Measurements from ENCODE around the gene E2F6. TPM values are rescaled to one million over a fixed set of nuclear protein-coding genes. Genes with fewer than 3 reads are reported as not detected.

Gene E2F6
- polyA plus RNA-seq, 1 donor from 2014 or later: 39.1 TPM

DNA sequence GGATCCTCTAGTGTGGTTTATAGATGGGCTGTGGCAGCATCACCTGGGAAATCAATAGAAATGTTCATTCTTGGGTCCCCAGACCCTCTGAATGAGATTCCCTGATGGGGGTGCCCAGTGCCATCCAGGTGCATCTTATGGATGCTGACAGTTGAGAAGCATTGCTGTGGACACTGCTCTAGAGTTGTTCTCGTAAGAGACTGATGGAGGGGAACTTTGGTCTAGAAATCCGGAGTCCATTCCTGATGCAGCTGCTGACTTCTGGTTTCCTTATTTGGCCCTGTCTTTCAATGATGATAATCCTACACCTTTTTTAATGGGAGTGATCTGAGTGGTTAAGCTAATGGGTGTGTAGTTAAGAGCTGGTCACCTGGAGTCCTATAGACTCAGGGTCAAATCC, 28.3 kb upstream of the E2F6 start:
- H3K9me3 ChIP-seq (ENCODE audit: low read length): no peaks in the 10 kb centered on the region
- no peaks in the 10 kb centered on the region for H3F3A ChIP-seq (ENCODE audit: insufficient read depth, low read length, poor library complexity, severe bottlenecking)
- H3K9ac ChIP-seq (ENCODE audit: low read length): no peak overlapping the region
- TF ChIP-seq RAD21 (conservative IDR thresholded peaks at IDR 0.05) (no peak), EZH2 (IDR thresholded peaks at IDR 0.05; ENCODE audit: borderline replicate concordance, insufficient read depth, low read length, poor library complexity, severe bottlenecking) (no peak), SMC3 (conservative IDR thresholded peaks at IDR 0.05; ENCODE audit: poor library complexity) (no peak), EP300 (conservative IDR thresholded peaks at IDR 0.05; ENCODE audit: poor library complexity, severe bottlenecking) (no peak), POLR2AphosphoS5 (IDR thresholded peaks at IDR 0.05) (no peak), MXI1 (conservative IDR thresholded peaks at IDR 0.05; ENCODE audit: poor library complexity, severe bottlenecking) (no peak)
- TF ChIP-seq, protein P1, sequence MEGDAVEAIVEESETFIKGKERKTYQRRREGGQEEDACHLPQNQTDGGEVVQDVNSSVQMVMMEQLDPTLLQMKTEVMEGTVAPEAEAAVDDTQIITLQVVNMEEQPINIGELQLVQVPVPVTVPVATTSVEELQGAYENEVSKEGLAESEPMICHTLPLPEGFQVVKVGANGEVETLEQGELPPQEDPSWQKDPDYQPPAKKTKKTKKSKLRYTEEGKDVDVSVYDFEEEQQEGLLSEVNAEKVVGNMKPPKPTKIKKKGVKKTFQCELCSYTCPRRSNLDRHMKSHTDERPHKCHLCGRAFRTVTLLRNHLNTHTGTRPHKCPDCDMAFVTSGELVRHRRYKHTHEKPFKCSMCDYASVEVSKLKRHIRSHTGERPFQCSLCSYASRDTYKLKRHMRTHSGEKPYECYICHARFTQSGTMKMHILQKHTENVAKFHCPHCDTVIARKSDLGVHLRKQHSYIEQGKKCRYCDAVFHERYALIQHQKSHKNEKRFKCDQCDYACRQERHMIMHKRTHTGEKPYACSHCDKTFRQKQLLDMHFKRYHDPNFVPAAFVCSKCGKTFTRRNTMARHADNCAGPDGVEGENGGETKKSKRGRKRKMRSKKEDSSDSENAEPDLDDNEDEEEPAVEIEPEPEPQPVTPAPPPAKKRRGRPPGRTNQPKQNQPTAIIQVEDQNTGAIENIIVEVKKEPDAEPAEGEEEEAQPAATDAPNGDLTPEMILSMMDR (IDR thresholded peaks at IDR 0.05; ENCODE audit: poor library complexity, severe bottlenecking): no peak
- TF ChIP-seq, protein P2, sequence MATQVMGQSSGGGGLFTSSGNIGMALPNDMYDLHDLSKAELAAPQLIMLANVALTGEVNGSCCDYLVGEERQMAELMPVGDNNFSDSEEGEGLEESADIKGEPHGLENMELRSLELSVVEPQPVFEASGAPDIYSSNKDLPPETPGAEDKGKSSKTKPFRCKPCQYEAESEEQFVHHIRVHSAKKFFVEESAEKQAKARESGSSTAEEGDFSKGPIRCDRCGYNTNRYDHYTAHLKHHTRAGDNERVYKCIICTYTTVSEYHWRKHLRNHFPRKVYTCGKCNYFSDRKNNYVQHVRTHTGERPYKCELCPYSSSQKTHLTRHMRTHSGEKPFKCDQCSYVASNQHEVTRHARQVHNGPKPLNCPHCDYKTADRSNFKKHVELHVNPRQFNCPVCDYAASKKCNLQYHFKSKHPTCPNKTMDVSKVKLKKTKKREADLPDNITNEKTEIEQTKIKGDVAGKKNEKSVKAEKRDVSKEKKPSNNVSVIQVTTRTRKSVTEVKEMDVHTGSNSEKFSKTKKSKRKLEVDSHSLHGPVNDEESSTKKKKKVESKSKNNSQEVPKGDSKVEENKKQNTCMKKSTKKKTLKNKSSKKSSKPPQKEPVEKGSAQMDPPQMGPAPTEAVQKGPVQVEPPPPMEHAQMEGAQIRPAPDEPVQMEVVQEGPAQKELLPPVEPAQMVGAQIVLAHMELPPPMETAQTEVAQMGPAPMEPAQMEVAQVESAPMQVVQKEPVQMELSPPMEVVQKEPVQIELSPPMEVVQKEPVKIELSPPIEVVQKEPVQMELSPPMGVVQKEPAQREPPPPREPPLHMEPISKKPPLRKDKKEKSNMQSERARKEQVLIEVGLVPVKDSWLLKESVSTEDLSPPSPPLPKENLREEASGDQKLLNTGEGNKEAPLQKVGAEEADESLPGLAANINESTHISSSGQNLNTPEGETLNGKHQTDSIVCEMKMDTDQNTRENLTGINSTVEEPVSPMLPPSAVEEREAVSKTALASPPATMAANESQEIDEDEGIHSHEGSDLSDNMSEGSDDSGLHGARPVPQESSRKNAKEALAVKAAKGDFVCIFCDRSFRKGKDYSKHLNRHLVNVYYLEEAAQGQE (IDR thresholded peaks at IDR 0.05; ENCODE audit: borderline replicate concordance): no peak
- H3K79me2 ChIP-seq (replicated peaks; ENCODE audit: insufficient read depth, low read length): peaks cover 18% of the 10 kb centered on the region
- H3K36me3 ChIP-seq (ENCODE audit: insufficient read depth, low read length): no peaks in the 10 kb centered on the region
- H3K9me2 ChIP-seq (ENCODE audit: insufficient read depth, low read length): no peaks in the 10 kb centered on the region
- H3K27me3 ChIP-seq (ENCODE audit: insufficient read depth, low read depth, low read length): no peaks in the 10 kb centered on the region
- no peak overlapping the region for H3K4me3 ChIP-seq (ENCODE audit: low read length)
- H3K27ac ChIP-seq (ENCODE audit: low read length): no peak overlapping the region
- no peak overlapping the region for H3K4me2 ChIP-seq (ENCODE audit: low read length)
- H4K20me1 ChIP-seq (ENCODE audit: insufficient read depth): no peaks in the 10 kb centered on the region
- no peak overlapping the region for H2AFZ ChIP-seq (ENCODE audit: low read depth, low read length)

DNA sequence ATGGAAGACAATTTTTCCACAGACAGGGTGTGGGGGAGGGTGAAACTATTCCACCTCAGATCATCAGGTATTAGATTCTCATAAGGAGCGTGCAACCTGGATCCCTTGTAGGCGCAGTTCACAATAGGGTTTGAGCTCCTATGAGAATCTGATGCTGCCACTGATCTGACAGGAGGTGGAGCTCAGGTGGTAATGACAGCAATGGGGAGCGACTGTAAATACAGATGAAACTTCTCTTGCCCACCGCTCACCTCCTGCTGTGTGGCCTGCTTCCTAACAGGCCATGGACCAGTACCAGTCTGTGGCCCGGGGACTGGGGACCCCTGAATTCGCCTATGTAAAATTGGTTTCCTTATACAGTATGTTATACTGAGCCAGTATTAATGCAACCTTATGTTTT, 27.3 kb upstream of the E2F6 start:
- Histone ChIP-seq H3K9ac (ENCODE audit: low read length) (no peak overlapping the region), H3K9me3 (ENCODE audit: low read length) (no peaks in the 10 kb centered on the region), H3K4me2 (ENCODE audit: low read length) (no peak overlapping the region), H3F3A (ENCODE audit: insufficient read depth, low read length, poor library complexity, severe bottlenecking) (no peaks in the 10 kb centered on the region), H2AFZ (ENCODE audit: low read depth, low read length) (no peak overlapping the region), H3K9me2 (ENCODE audit: insufficient read depth, low read length) (no peaks in the 10 kb centered on the region), H3K79me2 (replicated peaks; ENCODE audit: insufficient read depth, low read length) (peaks cover 24% of the 10 kb centered on the region), H3K4me3 (ENCODE audit: low read length) (no peak overlapping the region), H3K36me3 (ENCODE audit: insufficient read depth, low read length) (no peaks in the 10 kb centered on the region), H3K27me3 (ENCODE audit: insufficient read depth, low read depth, low read length) (no peaks in the 10 kb centered on the region), H3K27ac (ENCODE audit: low read length) (no peak overlapping the region), H4K20me1 (ENCODE audit: insufficient read depth) (no peaks in the 10 kb centered on the region)
- TF ChIP-seq EZH2 (IDR thresholded peaks at IDR 0.05; ENCODE audit: borderline replicate concordance, insufficient read depth, low read length, poor library complexity, severe bottlenecking) (no peak), RAD21 (conservative IDR thresholded peaks at IDR 0.05) (no peak), TAF1 (IDR thresholded peaks at IDR 0.05; ENCODE audit: low read depth) (no peak), POLR2AphosphoS5 (IDR thresholded peaks at IDR 0.05) (no peak), MXI1 (conservative IDR thresholded peaks at IDR 0.05; ENCODE audit: poor library complexity, severe bottlenecking) (no peak), EP300 (conservative IDR thresholded peaks at IDR 0.05; ENCODE audit: poor library complexity, severe bottlenecking) (no peak), SMC3 (conservative IDR thresholded peaks at IDR 0.05; ENCODE audit: poor library complexity) (no peak)
- TF ChIP-seq, protein P1 (IDR thresholded peaks at IDR 0.05; ENCODE audit: poor library complexity, severe bottlenecking): no peak
- TF ChIP-seq, protein P2 (IDR thresholded peaks at IDR 0.05; ENCODE audit: borderline replicate concordance): no peak

All from neural cell (in vitro differentiated cells).